ENCODE data around the gene CTRB1. TPM values are rescaled to one million over a fixed set of nuclear protein-coding genes. Genes with fewer than 3 reads are reported as not detected.

Gene CTRB1
- total RNA-seq, 4 donors from 2014 or later = not detected

DNA sequence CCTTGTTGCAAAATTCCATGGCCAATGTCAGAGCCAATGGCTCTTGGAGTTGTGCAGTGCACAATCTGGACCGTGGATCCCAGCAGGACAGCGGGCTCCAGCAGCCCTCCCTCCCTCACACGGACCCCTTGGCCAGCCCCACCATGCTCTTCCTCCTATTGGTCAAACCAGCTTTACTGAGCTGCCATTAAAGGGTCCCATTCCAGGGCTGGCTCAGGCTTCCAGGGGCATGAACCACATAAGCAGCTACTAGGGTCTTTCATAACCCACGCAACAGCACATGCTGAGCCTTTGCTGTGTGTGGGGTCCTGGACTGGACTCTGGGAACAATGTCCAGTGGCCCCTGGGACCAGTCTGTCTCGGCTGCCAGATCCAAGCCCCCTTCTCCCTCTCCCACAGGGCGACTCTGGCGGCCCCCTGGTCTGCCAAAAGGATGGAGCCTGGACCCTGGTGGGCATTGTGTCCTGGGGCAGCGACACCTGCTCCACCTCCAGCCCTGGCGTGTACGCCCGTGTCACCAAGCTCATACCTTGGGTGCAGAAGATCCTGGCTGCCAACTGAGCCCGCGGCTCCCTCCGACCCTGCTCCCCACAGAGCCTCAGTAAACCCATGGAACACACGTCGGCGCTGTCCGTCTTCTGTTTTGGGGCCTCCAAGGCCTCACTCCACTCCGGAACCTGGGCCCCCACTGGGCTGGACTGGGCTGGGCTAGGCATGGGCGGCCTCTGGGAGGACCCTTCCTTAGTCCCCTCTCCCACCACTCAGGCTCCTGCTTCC lies 5.7 kb downstream of the CTRB1 start:
- H3K36me3 ChIP-seq = peaks cover 0 to 19% (median 0%) of the 10 kb centered on the region in 3 donors
- H3K27me3 ChIP-seq = no peaks in the 10 kb centered on the region
- DNase-seq = no peak
- no peaks in the 10 kb centered on the region for H3K9me3 ChIP-seq
- no peak overlapping the region for H3K4me3 ChIP-seq
- no peaks in the 10 kb centered on the region for H3K4me1 ChIP-seq
- H3K27ac ChIP-seq = no peak overlapping the region
- TF ChIP-seq, protein P1, sequence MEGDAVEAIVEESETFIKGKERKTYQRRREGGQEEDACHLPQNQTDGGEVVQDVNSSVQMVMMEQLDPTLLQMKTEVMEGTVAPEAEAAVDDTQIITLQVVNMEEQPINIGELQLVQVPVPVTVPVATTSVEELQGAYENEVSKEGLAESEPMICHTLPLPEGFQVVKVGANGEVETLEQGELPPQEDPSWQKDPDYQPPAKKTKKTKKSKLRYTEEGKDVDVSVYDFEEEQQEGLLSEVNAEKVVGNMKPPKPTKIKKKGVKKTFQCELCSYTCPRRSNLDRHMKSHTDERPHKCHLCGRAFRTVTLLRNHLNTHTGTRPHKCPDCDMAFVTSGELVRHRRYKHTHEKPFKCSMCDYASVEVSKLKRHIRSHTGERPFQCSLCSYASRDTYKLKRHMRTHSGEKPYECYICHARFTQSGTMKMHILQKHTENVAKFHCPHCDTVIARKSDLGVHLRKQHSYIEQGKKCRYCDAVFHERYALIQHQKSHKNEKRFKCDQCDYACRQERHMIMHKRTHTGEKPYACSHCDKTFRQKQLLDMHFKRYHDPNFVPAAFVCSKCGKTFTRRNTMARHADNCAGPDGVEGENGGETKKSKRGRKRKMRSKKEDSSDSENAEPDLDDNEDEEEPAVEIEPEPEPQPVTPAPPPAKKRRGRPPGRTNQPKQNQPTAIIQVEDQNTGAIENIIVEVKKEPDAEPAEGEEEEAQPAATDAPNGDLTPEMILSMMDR (IDR thresholded peaks at IDR 0.05) = no peak
- no peak for TF ChIP-seq POLR2A (IDR thresholded peaks at IDR 0.05)

DNA sequence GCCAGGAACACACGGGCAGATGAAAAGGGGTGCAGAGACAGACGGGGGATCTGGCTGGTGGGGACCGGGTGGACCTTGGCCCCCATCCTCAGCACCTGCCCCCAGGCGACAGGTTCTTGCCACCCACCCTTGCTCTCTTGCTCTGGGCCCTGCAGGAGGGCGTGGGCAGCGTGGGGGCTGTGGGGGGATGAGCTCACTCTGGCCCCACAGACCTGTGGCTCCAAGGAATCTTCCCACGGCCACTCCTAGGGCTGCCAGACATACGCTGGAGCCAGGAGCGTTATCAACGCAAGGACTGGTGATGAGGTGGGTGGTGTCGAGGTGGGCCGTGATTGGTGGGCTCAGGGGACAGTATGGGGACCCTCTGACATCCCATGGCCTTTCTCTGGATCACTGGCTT lies 6.3 kb downstream of the CTRB1 start:
- DNase-seq = no peak
- no peak overlapping the region for H3K27ac ChIP-seq
- no peaks in the 10 kb centered on the region for H3K27me3 ChIP-seq
- H3K9me3 ChIP-seq = no peaks in the 10 kb centered on the region
- peaks cover 0 to 25% (median 0%) of the 10 kb centered on the region in 3 donors for H3K36me3 ChIP-seq
- TF ChIP-seq, protein P1 (IDR thresholded peaks at IDR 0.05) = no peak
- TF ChIP-seq POLR2A (IDR thresholded peaks at IDR 0.05) = no peak
- no peaks in the 10 kb centered on the region for H3K4me1 ChIP-seq
- H3K4me3 ChIP-seq = no peak overlapping the region

DNA sequence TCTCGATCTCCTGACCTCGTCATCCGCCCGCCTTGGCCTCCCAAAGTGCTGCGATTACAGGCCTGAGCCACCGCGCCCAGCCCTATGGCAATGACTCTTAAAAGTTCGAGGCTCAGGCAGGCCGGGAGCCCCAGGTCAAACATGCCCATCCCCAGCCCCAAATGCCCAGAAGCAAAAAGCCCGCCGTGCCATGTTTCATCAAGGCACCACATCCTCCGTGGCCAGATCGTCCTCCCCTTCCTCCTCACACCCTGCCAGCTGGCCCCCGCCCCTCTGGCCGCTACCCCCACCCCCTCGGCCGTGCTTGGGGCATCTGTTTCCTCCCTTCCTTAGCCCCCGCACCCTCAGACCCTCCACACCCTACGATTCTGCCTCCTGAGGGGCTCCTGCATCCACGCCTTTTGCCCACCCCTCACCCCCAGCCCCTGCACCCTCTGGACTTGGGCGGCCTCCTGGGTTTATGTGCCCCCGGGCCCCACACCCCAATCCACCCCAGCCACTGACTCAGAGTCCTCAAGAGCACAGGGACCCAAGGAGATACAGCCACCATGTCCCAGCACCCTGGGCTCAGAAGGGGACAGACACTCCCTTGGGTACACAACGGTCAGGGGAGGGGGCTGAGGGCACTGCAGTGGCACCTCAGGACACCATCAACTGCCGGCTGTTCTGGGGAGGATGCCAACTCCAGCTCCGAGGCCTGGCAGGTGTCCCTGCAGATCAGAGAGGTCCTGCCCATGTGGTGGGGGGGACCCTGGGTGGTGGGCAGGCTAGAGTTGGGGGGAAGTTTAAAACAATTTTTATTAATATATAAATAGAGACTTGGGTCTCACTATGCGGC lies 7.1 kb downstream of the CTRB1 start:
- no peak for DNase-seq
- no peak overlapping the region for H3K27ac ChIP-seq
- H3K9me3 ChIP-seq = no peaks in the 10 kb centered on the region
- H3K4me1 ChIP-seq = no peaks in the 10 kb centered on the region
- H3K36me3 ChIP-seq = peaks cover 0 to 31% (median 0%) of the 10 kb centered on the region in 3 donors
- no peak overlapping the region for H3K4me3 ChIP-seq
- TF ChIP-seq POLR2A (IDR thresholded peaks at IDR 0.05) = no peak
- TF ChIP-seq, protein P1 (IDR thresholded peaks at IDR 0.05) = no peak
- no peaks in the 10 kb centered on the region for H3K27me3 ChIP-seq

DNA sequence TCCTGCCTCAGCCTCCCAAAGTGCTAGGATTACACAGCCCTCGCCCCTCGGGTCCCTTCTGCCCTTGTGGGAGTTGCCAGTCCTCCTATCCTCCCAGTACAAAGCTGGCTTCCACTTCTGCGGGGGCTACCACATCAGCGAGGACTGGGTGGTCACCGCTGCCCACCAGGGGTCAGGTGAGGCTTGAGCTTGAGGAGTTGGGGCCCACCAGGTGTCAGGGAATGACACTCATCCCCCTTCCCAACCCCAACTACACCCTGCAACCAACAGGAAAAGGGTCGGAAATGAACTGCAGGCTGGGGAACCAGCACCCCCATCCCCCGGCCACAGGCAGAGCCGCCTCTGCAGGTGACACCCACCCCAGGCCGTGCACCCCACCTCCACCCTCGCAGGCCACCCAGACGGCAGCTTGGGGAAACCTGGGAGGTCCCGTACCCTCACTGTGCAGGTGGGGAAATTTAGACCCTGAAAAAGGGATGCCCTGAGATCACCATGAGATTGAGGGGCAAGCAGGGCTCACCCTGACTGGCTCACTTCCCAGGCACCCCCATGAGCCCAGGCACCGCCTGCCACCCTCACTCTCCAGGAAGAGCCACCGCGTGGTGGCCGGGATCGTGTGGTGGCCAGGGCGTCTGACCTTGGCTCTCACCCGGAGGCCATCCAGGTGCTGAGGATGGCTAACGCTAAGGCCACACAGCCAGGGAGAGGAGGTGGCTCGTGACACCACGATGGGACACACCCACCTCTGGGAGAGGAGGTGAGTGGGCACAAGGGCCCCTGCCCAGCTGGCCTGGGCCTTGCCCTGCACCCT lies 8.0 kb downstream of the CTRB1 start:
- H3K4me1 ChIP-seq = no peaks in the 10 kb centered on the region

More for the DNA sequence above, 8.0 kb downstream of the CTRB1 start:
- peaks cover 0 to 40% (median 0%) of the 10 kb centered on the region in 3 donors for H3K36me3 ChIP-seq
- H3K9me3 ChIP-seq = no peaks in the 10 kb centered on the region
- DNase-seq = no peak
- TF ChIP-seq, protein P1 (IDR thresholded peaks at IDR 0.05) = no peak
- no peak for TF ChIP-seq POLR2A (IDR thresholded peaks at IDR 0.05)
- H3K27me3 ChIP-seq = no peaks in the 10 kb centered on the region
- H3K4me3 ChIP-seq = no peak overlapping the region
- H3K27ac ChIP-seq = no peak overlapping the region

Measured in Peyer's patch (tissue), 4 donors.